ENCODE measurements around the gene CPTP. TPM values are rescaled to one million over a fixed set of nuclear protein-coding genes. Genes with fewer than 3 reads are reported as not detected.

CPTP gene
- total and polyA plus RNA-seq, 7 donors = 8.4 to 57.1 (median 21.6) TPM

GRCh38 chr1:1377540-1378205, 53.1 kb downstream of the CPTP start:
- Histone ChIP-seq H3K27ac (no peak overlapping the region), H3K36me3 (peaks cover 0 to 18% (median 4%) of the 10 kb centered on the region in 4 donors), H3K9me3 (no peaks in the 10 kb centered on the region), H3K4me3 (no peak overlapping the region), H3K4me1 (peaks cover 2 to 26% (median 20%) of the 10 kb centered on the region in 4 donors), H3K27me3 (no peaks in the 10 kb centered on the region)
- 96% methylated on average over 16 of the region's 16 CpGs for WGBS, 2 donors
- no peak for TF ChIP-seq POLR2AphosphoS5 (IDR thresholded peaks at IDR 0.05)
- DNase-seq = no peak
- intact Hi-C loops (cut with DNase I) = no loop called here

Small RNA genes within 50 kb of the gene (small RNA-seq; reads per million reads assigned to genes)
- gene MIR6726 = 0 to 0.11 (median 0.06) reads per million in 3 donors

Other genes starting within 250 kb of the CPTP start
- gene C1orf159, start 208.7 kb upstream of the CPTP start, total RNA-seq = 10 to 100 TPM in 2 of 4 donors, 1 to 10 TPM in 2; 7.9 to 13.8 (median 10.4) TPM
- gene C1orf159, start 208.7 kb upstream of the CPTP start, polyA plus RNA-seq = 10 to 100 TPM in 1 of 3 donors, 1 to 10 TPM in 2; 6.6 to 25.3 (median 6.9) TPM
- gene TTLL10, start 150.9 kb upstream of the CPTP start, total RNA-seq = not detected
- under 1 TPM; 0.46 to 0.70 (median 0.60) TPM for gene TTLL10, start 150.9 kb upstream of the CPTP start, polyA plus RNA-seq
- gene TNFRSF18, start 118.2 kb upstream of the CPTP start, total RNA-seq = under 1 TPM in 1 of 4 donors, not detected in 3; 0.71 TPM
- 1 to 10 TPM in 2 of 3 donors, not detected in 1; 1.2 to 3.9 TPM for gene TNFRSF18, start 118.2 kb upstream of the CPTP start, polyA plus RNA-seq
- 1 to 10 TPM in 1 of 4 donors, under 1 TPM in 1, not detected in 2; 0.95 to 1.8 TPM for gene TNFRSF4, start 110.6 kb upstream of the CPTP start, total RNA-seq
- 1 to 10 TPM; 1.2 to 8.6 (median 1.2) TPM for gene TNFRSF4, start 110.6 kb upstream of the CPTP start, polyA plus RNA-seq
- gene SDF4, start 92.8 kb upstream of the CPTP start, total RNA-seq = 10 to 100 TPM; 73.4 to 95.6 (median 81.9) TPM
- gene SDF4, start 92.8 kb upstream of the CPTP start, polyA plus RNA-seq = 100 to 1,000 TPM in 1 of 3 donors, 10 to 100 TPM in 2; 33.0 to 181 (median 40.2) TPM
- gene B3GALT6, start 92.6 kb upstream of the CPTP start, total RNA-seq = 10 to 100 TPM in 2 of 4 donors, 1 to 10 TPM in 2; 8.6 to 12.5 (median 10.3) TPM
- 1 to 10 TPM; 1.8 to 9.6 (median 2.5) TPM for gene B3GALT6, start 92.6 kb upstream of the CPTP start, polyA plus RNA-seq
- gene C1QTNF12, start 78.1 kb upstream of the CPTP start, total RNA-seq = 1 to 10 TPM in 2 of 4 donors, not detected in 2; 1.9 to 5.7 TPM
- gene C1QTNF12, start 78.1 kb upstream of the CPTP start, polyA plus RNA-seq = 10 to 100 TPM; 17.6 to 28.7 (median 23.4) TPM
- 10 to 100 TPM; 33.1 to 44.3 (median 34.0) TPM for gene UBE2J2, start 50.9 kb upstream of the CPTP start, total RNA-seq
- gene UBE2J2, start 50.9 kb upstream of the CPTP start, polyA plus RNA-seq = 10 to 100 TPM; 32.4 to 63.6 (median 54.6) TPM
- 1 to 10 TPM; 1.2 to 5.0 (median 3.2) TPM for gene SCNN1D, start 44.4 kb upstream of the CPTP start, total RNA-seq
- gene SCNN1D, start 44.4 kb upstream of the CPTP start, polyA plus RNA-seq = 1 to 10 TPM in 1 of 3 donors, under 1 TPM in 1, not detected in 1; under 0.01 to 3.2 TPM
- gene ACAP3, start 16.9 kb upstream of the CPTP start, total RNA-seq = 10 to 100 TPM; 21.4 to 57.1 (median 33.4) TPM
- gene ACAP3, start 16.9 kb upstream of the CPTP start, polyA plus RNA-seq = 10 to 100 TPM in 1 of 3 donors, 1 to 10 TPM in 2; 7.2 to 41.8 (median 8.3) TPM
- gene PUSL1, start 16.2 kb upstream of the CPTP start, total RNA-seq = 10 to 100 TPM; 15.7 to 24.0 (median 20.4) TPM
- gene PUSL1, start 16.2 kb upstream of the CPTP start, polyA plus RNA-seq = 10 to 100 TPM; 12.6 to 22.3 (median 12.7) TPM
- gene INTS11, start 142 bp upstream of the CPTP start, total RNA-seq = 100 to 1,000 TPM in 1 of 4 donors, 10 to 100 TPM in 3; 83.8 to 135 (median 93.4) TPM
- gene INTS11, start 142 bp upstream of the CPTP start, polyA plus RNA-seq = 100 to 1,000 TPM in 1 of 3 donors, 10 to 100 TPM in 2; 58.3 to 117 (median 62.7) TPM
- not detected for gene TAS1R3, start 6.5 kb downstream of the CPTP start, total RNA-seq
- gene TAS1R3, start 6.5 kb downstream of the CPTP start, polyA plus RNA-seq = under 1 TPM in 2 of 3 donors, not detected in 1; 0.60 to 0.64 TPM
- gene DVL1, start 24.6 kb downstream of the CPTP start, total RNA-seq = 10 to 100 TPM; 50.7 to 85.0 (median 61.9) TPM
- gene DVL1, start 24.6 kb downstream of the CPTP start, polyA plus RNA-seq = 10 to 100 TPM; 25.8 to 59.9 (median 36.3) TPM
- gene MXRA8, start 33.8 kb downstream of the CPTP start, total RNA-seq = 100 to 1,000 TPM in 3 of 4 donors, 10 to 100 TPM in 1; 78.8 to 234 (median 114) TPM
- gene MXRA8, start 33.8 kb downstream of the CPTP start, polyA plus RNA-seq = 10 to 100 TPM in 2 of 3 donors, 1 to 10 TPM in 1; 2.8 to 26.2 (median 22.2) TPM
- 100 to 1,000 TPM in 3 of 4 donors, 10 to 100 TPM in 1; 89.3 to 143 (median 124) TPM for gene AURKAIP1, start 50.4 kb downstream of the CPTP start, total RNA-seq
- 100 to 1,000 TPM; 263 to 288 (median 271) TPM for gene AURKAIP1, start 50.4 kb downstream of the CPTP start, polyA plus RNA-seq
- 100 to 1,000 TPM; 139 to 375 (median 173) TPM for gene CCNL2, start 74.5 kb downstream of the CPTP start, total RNA-seq
- gene CCNL2, start 74.5 kb downstream of the CPTP start, polyA plus RNA-seq = 10 to 100 TPM; 15.0 to 99.6 (median 16.2) TPM
- 100 to 1,000 TPM; 133 to 235 (median 206) TPM for gene MRPL20, start 82.5 kb downstream of the CPTP start, total RNA-seq
- 100 to 1,000 TPM; 155 to 216 (median 171) TPM for gene MRPL20, start 82.5 kb downstream of the CPTP start, polyA plus RNA-seq
- gene ANKRD65, start 96.5 kb downstream of the CPTP start, total RNA-seq = 10 to 100 TPM; 10.0 to 23.0 (median 15.8) TPM
- gene ANKRD65, start 96.5 kb downstream of the CPTP start, polyA plus RNA-seq = 1 to 10 TPM in 2 of 3 donors, under 1 TPM in 1; 0.69 to 5.4 (median 3.8) TPM
- gene VWA1, start 110.9 kb downstream of the CPTP start, total RNA-seq = 100 to 1,000 TPM in 1 of 4 donors, 10 to 100 TPM in 3; 47.1 to 107 (median 71.1) TPM
- 10 to 100 TPM in 1 of 3 donors, 1 to 10 TPM in 2; 2.4 to 44.2 (median 3.7) TPM for gene VWA1, start 110.9 kb downstream of the CPTP start, polyA plus RNA-seq
- under 1 TPM; 0.16 to 0.55 (median 0.45) TPM for gene ATAD3C, start 124.9 kb downstream of the CPTP start, total RNA-seq
- gene ATAD3C, start 124.9 kb downstream of the CPTP start, polyA plus RNA-seq = 1 to 10 TPM in 1 of 3 donors, under 1 TPM in 1, not detected in 1; under 0.01 to 1.5 TPM
- gene ATAD3B, start 147.0 kb downstream of the CPTP start, total RNA-seq = 10 to 100 TPM; 11.1 to 47.1 (median 13.1) TPM
- 10 to 100 TPM in 1 of 3 donors, 1 to 10 TPM in 2; 4.8 to 49.4 (median 5.3) TPM for gene ATAD3B, start 147.0 kb downstream of the CPTP start, polyA plus RNA-seq
- gene ATAD3A, start 187.4 kb downstream of the CPTP start, total RNA-seq = 10 to 100 TPM in 3 of 4 donors, 1 to 10 TPM in 1; 8.6 to 14.7 (median 12.1) TPM
- 10 to 100 TPM; 12.6 to 40.4 (median 13.6) TPM for gene ATAD3A, start 187.4 kb downstream of the CPTP start, polyA plus RNA-seq
- gene TMEM240, start 215.8 kb downstream of the CPTP start, total RNA-seq = 10 to 100 TPM; 15.3 to 35.2 (median 17.6) TPM
- gene TMEM240, start 215.8 kb downstream of the CPTP start, polyA plus RNA-seq = 1 to 10 TPM in 2 of 3 donors, not detected in 1; 3.7 to 4.8 TPM